ENCODE results near the gene HACL1. TPM values are rescaled to one million over a fixed set of nuclear protein-coding genes. Genes with fewer than 3 reads are reported as not detected.
A peak's percentile ranks its signal among the peaks of the same experiment; 100 is the strongest.

HACL1 gene
- total RNA-seq, 1 donor from 2014 or later: 25.0 TPM

GRCh38 chr3:15562560-15562959, 38.8 kb downstream of the HACL1 start:
- FAIRE-seq (peak; percentile 55), DNase-seq (ENCODE audit: low read depth) (no peak)
- TF ChIP-seq CTCF (IDR thresholded peaks at IDR 0.05; ENCODE audit: insufficient read depth, low read length, severe bottlenecking): no peak
- Histone ChIP-seq H3K4me3 (ENCODE audit: low read depth, low read length) (no peak overlapping the region), H3K27me3 (ENCODE audit: control insufficient read depth, insufficient read depth, low read length) (no peaks in the 10 kb centered on the region), H3K36me3 (ENCODE audit: control insufficient read depth, insufficient read depth, low read length) (peaks cover 5% of the 10 kb centered on the region)

GRCh38 chr3:15558581-15558980, 42.8 kb downstream of the HACL1 start:
- Histone ChIP-seq H3K4me3 (ENCODE audit: low read depth, low read length) (no peak overlapping the region), H3K36me3 (ENCODE audit: control insufficient read depth, insufficient read depth, low read length) (peaks cover 4% of the 10 kb centered on the region), H3K27me3 (ENCODE audit: control insufficient read depth, insufficient read depth, low read length) (no peaks in the 10 kb centered on the region)
- FAIRE-seq (no peak), DNase-seq (ENCODE audit: low read depth) (no peak)
- no peak for TF ChIP-seq CTCF (IDR thresholded peaks at IDR 0.05; ENCODE audit: insufficient read depth, low read length, severe bottlenecking)

- Histone ChIP-seq H3K4me3 (ENCODE audit: low read depth, low read length) (no peak overlapping the region), H3K36me3 (ENCODE audit: control insufficient read depth, insufficient read depth, low read length) (peaks cover 1% of the 10 kb centered on the region), H3K27me3 (ENCODE audit: control insufficient read depth, insufficient read depth, low read length) (no peaks in the 10 kb centered on the region)
- DNase-seq (ENCODE audit: low read depth) (peak; percentile 92), FAIRE-seq (no peak)
- peak; percentile 45 for TF ChIP-seq CTCF (IDR thresholded peaks at IDR 0.05; ENCODE audit: insufficient read depth, low read length, severe bottlenecking)
Observed at GRCh38 chr3:15557511-15557946, 43.8 kb downstream of the HACL1 start.

GRCh38 chr3:15556512-15556911, 44.9 kb downstream of the HACL1 start:
- Histone ChIP-seq H3K27me3 (ENCODE audit: control insufficient read depth, insufficient read depth, low read length) (no peaks in the 10 kb centered on the region), H3K4me3 (ENCODE audit: low read depth, low read length) (no peak overlapping the region), H3K36me3 (ENCODE audit: control insufficient read depth, insufficient read depth, low read length) (peaks cover 1% of the 10 kb centered on the region)
- FAIRE-seq (no peak), DNase-seq (ENCODE audit: low read depth) (no peak)
- no peak for TF ChIP-seq CTCF (IDR thresholded peaks at IDR 0.05; ENCODE audit: insufficient read depth, low read length, severe bottlenecking)

- TF ChIP-seq CTCF (IDR thresholded peaks at IDR 0.05; ENCODE audit: insufficient read depth, low read length, severe bottlenecking): no peak
- DNase-seq (ENCODE audit: low read depth) (no peak), FAIRE-seq (no peak)
- Histone ChIP-seq H3K27me3 (ENCODE audit: control insufficient read depth, insufficient read depth, low read length) (no peaks in the 10 kb centered on the region), H3K4me3 (ENCODE audit: low read depth, low read length) (no peak overlapping the region), H3K36me3 (ENCODE audit: control insufficient read depth, insufficient read depth, low read length) (peaks cover 1% of the 10 kb centered on the region)
Observed at GRCh38 chr3:15553749-15554148, 47.6 kb downstream of the HACL1 start.

GRCh38 chr3:15551902-15552301, 49.5 kb downstream of the HACL1 start:
- no peak overlapping the region for H3K4me3 ChIP-seq (ENCODE audit: low read depth, low read length)
- TF ChIP-seq CTCF (IDR thresholded peaks at IDR 0.05; ENCODE audit: insufficient read depth, low read length, severe bottlenecking): no peak
- FAIRE-seq: no peak
- peaks cover 1% of the 10 kb centered on the region for H3K36me3 ChIP-seq (ENCODE audit: control insufficient read depth, insufficient read depth, low read length)
- H3K27me3 ChIP-seq (ENCODE audit: control insufficient read depth, insufficient read depth, low read length): no peaks in the 10 kb centered on the region
- DNase-seq (ENCODE audit: low read depth): no peak

Measured in bronchial epithelial cell (primary cell).